ENCODE data around the gene TTYH3. TPM values are rescaled to one million over a fixed set of nuclear protein-coding genes. Genes with fewer than 3 reads are reported as not detected.

TTYH3 gene
- total and polyA plus RNA-seq, 3 donors from 2014 or later: 35.6 to 69.9 (median 59.5) TPM

- DNase-seq: no peak
- no peak overlapping the region for H3K4me3 ChIP-seq
- H3K4me1 ChIP-seq: peaks cover 13% of the 10 kb centered on the region
- H3K9me3 ChIP-seq: no peaks in the 10 kb centered on the region
- intact Hi-C loops (cut with DNase I; ENCODE audit: low total_unique reads): no loop called here
- H3K36me3 ChIP-seq (ENCODE audit: low read depth, missing control alignments): no peaks in the 10 kb centered on the region
- 89 to 91% methylated on average over 8 to 9 of the region's 9 CpGs for WGBS, 2 donors
- peak overlapping the region in 1 of 2 donors; percentile 75 for H3K27ac ChIP-seq
- TF ChIP-seq, protein P1, sequence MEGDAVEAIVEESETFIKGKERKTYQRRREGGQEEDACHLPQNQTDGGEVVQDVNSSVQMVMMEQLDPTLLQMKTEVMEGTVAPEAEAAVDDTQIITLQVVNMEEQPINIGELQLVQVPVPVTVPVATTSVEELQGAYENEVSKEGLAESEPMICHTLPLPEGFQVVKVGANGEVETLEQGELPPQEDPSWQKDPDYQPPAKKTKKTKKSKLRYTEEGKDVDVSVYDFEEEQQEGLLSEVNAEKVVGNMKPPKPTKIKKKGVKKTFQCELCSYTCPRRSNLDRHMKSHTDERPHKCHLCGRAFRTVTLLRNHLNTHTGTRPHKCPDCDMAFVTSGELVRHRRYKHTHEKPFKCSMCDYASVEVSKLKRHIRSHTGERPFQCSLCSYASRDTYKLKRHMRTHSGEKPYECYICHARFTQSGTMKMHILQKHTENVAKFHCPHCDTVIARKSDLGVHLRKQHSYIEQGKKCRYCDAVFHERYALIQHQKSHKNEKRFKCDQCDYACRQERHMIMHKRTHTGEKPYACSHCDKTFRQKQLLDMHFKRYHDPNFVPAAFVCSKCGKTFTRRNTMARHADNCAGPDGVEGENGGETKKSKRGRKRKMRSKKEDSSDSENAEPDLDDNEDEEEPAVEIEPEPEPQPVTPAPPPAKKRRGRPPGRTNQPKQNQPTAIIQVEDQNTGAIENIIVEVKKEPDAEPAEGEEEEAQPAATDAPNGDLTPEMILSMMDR (IDR thresholded peaks at IDR 0.05): no peak
- TF ChIP-seq POLR2A (IDR thresholded peaks at IDR 0.05): no peak
- no peaks in the 10 kb centered on the region for H3K27me3 ChIP-seq
Measured at GRCh38 chr7:2627258-2628129, 4.3 kb upstream of the TTYH3 start.

DNA sequence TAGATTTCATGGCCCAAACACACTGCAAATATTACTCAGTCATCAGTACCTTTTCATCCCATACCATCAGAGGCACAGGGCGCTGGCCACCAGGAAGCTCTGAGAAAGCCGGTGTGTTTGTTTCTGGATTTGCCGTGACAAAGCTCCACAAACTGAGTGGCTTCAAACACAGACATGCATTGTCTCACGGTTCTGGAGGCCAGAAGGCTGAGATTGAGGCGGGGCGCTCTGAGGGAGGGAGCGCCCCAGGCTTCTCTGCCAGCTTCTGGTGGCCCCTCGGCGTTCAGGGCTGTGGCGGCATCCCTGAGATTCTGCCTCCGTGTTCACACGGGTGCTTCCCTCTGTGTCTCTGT, 3.7 kb upstream of the TTYH3 start:
- Histone ChIP-seq H3K36me3 (ENCODE audit: low read depth, missing control alignments) (no peaks in the 10 kb centered on the region), H3K27me3 (no peaks in the 10 kb centered on the region), H3K4me3 (no peak overlapping the region), H3K27ac (no peak overlapping the region), H3K9me3 (no peaks in the 10 kb centered on the region), H3K4me1 (peaks cover 14% of the 10 kb centered on the region)
- intact Hi-C loops (cut with DNase I; ENCODE audit: low total_unique reads): no loop called here
- no peak for TF ChIP-seq POLR2A (IDR thresholded peaks at IDR 0.05)
- TF ChIP-seq, protein P1 (IDR thresholded peaks at IDR 0.05): no peak
- 68 to 78% methylated on average over 12 of the region's 12 CpGs for WGBS, 2 donors
- no peak for DNase-seq

- peaks cover 19% of the 10 kb centered on the region for H3K4me1 ChIP-seq
- WGBS, 2 donors: 92 to 96% methylated on average over 5 to 7 of the region's 7 CpGs
- no peak overlapping the region for H3K27ac ChIP-seq
- TF ChIP-seq POLR2A (IDR thresholded peaks at IDR 0.05): no peak
- TF ChIP-seq, protein P1 (IDR thresholded peaks at IDR 0.05): no peak
- H3K9me3 ChIP-seq: no peaks in the 10 kb centered on the region
- H3K4me3 ChIP-seq: no peak overlapping the region
- H3K36me3 ChIP-seq (ENCODE audit: low read depth, missing control alignments): no peaks in the 10 kb centered on the region
- DNase-seq: no peak
- intact Hi-C loops (cut with DNase I; ENCODE audit: low total_unique reads): no loop called here
- no peaks in the 10 kb centered on the region for H3K27me3 ChIP-seq
Measured at GRCh38 chr7:2628891-2629290, 2.9 kb upstream of the TTYH3 start.

- 79 to 83% methylated on average over 17 to 21 of the region's 21 CpGs for WGBS, 2 donors
- TF ChIP-seq POLR2A (IDR thresholded peaks at IDR 0.05): no peak
- TF ChIP-seq, protein P1 (IDR thresholded peaks at IDR 0.05): no peak
- no peak for DNase-seq
- peaks cover 31% of the 10 kb centered on the region for H3K4me1 ChIP-seq
- intact Hi-C loops (cut with DNase I; ENCODE audit: low total_unique reads): no loop called here
- no peak overlapping the region for H3K4me3 ChIP-seq
- H3K36me3 ChIP-seq (ENCODE audit: low read depth, missing control alignments): no peaks in the 10 kb centered on the region
- no peak overlapping the region for H3K27ac ChIP-seq
- H3K27me3 ChIP-seq: no peaks in the 10 kb centered on the region
- H3K9me3 ChIP-seq: no peaks in the 10 kb centered on the region
Measured at GRCh38 chr7:2629746-2630681, 1.8 kb upstream of the TTYH3 start.
